Stimulated activated CD8-positive, alpha-beta memory T cell treated with anti-CD3 and anti-CD28 coated beads, Interleukin-4, amount 100 ng/mL, for 4 hours (primary cell): Measurements from ENCODE around the gene FBXO31.

Experiments used
- DNase-seq, 2 donors: peaks; one replicate each; pipeline ENCODE4 v3.0.0-alpha.2; 2020; ENCODE audit warnings: low read depth in 2 of 2, low spot score in 1 of 2

The FBXO31 gene

GRCh38 chr16:87288753-87289362 lies 94.7 kb downstream of the FBXO31 start:
- no peak for DNase-seq

- DNase-seq: no peak
These were observed 96.5 kb downstream of the FBXO31 start for GRCh38 chr16:87286839-87287626.

- no peak for DNase-seq
These were observed 99.4 kb downstream of the FBXO31 start for GRCh38 chr16:87284183-87284582.

GRCh38 chr16:87279094-87279658 lies 104.4 kb downstream of the FBXO31 start:
- no peak for DNase-seq

GRCh38 chr16:87278191-87279093 lies 105.1 kb downstream of the FBXO31 start:
- DNase-seq: no peak
